ENCODE data around the gene DPP10.

The DPP10 gene

DNA sequence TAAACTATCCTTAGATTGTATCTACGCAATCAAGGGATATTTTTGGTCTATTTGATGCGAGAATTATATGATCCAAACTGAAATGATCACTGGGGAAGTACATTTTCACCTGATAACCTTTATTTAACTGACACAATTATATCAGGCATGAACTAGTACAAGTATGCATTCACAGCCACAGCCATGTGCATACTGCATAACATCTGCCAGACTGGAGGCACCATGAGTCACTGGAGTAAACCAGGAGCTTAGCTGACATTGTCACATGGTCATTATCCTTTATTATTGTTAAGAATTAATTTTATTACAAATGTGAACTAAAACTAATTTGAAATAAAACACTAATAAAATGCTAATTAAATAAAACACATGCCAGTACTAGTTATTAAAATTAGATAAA lies 1127.1 kb downstream of the DPP10 start:
- DNase-seq (ENCODE audit: low spot score): no peak

DNA sequence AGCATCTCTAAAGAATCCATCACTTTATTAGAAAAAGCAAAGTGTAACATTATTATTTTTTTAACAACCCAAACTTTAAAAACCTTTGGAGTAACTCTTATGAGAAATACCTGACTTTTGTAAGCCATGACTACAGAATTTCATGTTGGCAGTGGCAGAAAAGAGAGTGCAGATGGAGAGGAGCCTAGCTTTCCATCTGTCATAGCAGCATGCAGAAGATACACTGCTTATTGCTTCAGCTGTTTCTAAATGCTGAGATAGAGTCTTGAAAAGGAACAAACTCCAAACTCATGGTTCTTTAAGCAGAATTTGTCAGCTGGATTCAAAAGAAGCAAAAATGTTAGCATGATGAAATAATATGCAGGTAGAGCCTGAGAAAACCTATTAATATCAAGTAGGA lies 1130.3 kb downstream of the DPP10 start:
- no peak for DNase-seq (ENCODE audit: low spot score)

DNA sequence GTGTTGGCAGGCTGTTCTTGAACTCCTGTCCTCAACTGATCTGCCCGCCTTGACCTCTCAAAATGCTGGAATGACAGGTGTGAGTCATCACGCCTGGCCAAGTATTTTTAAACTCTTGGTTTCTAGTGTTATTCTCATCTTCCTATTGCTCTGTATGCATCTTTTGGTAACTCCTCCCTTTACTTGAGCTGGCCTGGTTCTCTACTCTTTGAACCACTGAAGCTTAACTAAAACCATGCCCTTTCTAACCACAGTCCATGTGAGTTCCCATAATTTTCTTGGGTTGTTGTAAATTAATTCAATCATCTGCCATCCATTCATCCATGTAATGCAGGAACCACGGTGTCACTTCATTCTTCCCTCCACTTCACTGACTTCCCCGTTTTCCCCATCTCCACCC lies 1131.3 kb downstream of the DPP10 start:
- DNase-seq (ENCODE audit: low spot score): no peak

DNA sequence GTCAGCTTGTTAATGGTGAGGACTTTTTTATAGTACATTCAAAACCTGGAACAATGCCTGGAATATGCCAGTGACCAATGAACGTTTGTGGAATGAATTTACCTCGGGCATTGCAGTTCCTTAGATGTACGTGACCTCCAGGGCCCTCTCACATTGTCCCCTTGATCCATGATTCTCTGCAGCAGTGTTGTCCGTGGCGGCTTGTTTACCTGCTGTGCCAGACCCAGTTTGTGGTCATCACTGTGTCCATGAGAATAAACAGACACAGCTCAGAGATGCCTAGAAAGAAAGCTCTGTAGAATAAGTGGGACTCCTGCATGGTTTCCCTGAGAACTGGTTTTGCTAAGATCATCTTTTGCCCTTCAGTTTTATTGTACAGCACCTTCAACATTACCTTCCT lies 1132.2 kb downstream of the DPP10 start:
- DNase-seq (ENCODE audit: low spot score): no peak

- DNase-seq (ENCODE audit: low spot score): no peak
Measured at GRCh38 chr2:115580784-115581183, 1138.3 kb downstream of the DPP10 start.

- DNase-seq (ENCODE audit: low spot score): no peak
Measured at GRCh38 chr2:115584507-115584906, 1142.1 kb downstream of the DPP10 start.

DNA sequence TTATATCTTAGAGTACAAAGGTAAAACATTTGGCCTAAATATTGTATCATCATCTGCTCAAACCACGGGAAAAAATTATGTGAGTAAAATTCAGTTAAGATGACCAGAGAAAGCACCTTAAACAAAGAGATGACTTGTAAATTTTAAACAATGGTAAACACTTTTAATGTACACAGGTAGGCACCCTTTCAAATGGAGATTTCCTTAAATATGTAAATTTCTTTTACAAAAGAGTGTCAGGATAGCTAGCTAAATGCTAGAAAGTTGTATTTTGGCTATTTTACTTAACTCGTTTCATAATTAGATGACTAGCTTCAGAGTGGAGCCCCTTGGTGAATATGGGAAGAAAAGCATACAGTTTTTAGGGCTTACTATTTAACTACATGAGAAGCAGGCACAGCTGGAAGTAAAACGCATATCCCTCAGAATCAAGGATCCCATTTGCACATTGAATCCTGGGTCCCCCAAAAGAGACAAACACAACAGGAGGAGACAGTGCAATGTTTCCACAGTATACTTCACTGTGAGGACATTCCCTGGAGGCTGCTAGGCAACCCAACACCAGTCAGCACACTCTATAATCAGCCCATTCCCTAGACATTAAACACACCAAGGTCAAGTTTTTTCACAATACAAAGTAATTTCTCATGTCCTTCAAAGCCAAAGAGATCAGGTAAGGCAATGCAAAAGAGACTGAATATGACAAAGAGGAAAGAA lies 1154.4 kb downstream of the DPP10 start:
- DNase-seq (ENCODE audit: low spot score): no peak

- no peak for DNase-seq (ENCODE audit: low spot score)
Measured at GRCh38 chr2:115603285-115603684, 1160.8 kb downstream of the DPP10 start.

DNA sequence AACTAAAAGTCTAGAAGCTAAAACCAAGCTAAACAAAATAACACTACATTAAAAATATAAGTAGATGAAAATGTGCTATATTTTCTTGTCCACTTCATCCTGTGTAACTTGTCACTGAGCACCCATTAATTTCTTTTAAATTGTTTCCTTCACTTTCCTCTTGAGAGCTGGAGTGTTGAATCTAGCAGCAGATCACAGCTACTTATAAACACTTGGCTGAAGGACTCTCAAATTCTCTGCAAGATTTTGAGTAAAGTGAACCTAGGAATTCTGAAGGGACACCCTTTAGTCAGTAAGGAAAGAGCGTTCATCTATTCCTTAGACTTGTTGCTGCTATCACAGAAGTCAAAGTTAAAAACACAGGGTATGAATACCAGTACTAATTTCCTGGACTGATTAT lies 1163.9 kb downstream of the DPP10 start:
- DNase-seq (ENCODE audit: low spot score): no peak

- DNase-seq (ENCODE audit: low spot score): no peak
Measured at GRCh38 chr2:115609978-115610377, 1167.5 kb downstream of the DPP10 start.

DNA sequence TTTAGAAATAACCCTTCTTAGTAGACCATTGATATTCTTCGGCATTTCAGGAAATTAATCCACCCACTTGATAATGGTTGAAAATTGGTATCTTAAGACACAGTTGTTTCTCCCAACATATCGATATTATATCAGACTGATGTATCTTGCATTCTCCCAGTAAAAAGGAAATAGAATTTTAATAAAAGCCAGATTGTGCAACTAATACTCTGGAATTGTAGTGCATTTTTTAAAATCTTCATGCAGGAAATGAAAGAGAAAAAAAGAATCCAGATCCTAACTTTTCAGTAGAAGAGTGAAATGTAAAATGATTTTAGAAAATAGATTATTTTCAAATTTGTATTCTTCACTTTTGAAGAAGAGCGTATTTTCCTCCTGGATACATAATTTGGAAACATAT lies 1168.4 kb downstream of the DPP10 start:
- DNase-seq (ENCODE audit: low spot score): no peak

DNA sequence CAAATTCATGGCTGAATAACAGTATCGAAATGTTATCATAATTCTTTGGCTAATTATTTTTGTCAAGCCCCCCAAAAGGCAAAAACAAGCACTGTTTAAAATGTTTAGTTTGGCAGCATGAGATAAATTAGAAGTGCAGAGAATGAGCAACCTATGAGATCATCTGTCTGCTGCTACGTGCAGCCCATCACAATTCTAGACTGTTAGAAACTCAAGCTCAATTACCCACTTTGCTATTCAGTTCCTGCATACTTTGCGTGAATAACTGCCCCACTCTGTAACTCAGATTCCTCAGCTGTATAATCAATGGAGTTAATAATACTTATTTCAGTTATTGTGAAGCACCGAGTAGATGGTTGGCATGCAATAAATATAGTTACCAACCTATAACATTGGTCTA lies 1181.9 kb downstream of the DPP10 start:
- DNase-seq (ENCODE audit: low spot score): no peak

DNA sequence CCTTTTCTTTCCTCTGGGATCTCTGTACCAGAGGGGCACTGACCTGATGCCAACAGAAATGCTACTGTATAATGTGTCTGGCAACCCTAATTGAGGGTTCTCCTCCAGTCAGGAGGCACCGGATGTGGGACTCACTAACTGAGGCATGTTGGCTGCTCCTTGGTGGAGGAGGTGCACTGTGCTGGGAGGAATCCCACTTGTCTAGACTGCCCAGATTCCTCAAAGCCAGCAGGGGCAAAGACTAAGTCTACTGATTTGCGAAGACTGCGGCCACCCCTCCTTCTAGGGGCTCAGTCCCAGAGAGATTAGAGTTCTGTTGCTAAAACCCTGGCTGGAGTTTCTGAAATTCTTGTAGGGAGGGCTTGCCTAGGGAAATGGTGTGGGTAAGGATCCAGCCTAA lies 1192.1 kb downstream of the DPP10 start:
- DNase-seq (ENCODE audit: low spot score): no peak

GRCh38 chr2:115635430-115635829 lies 1193.0 kb downstream of the DPP10 start:
- DNase-seq (ENCODE audit: low spot score): no peak

GRCh38 chr2:115649731-115650130 lies 1207.3 kb downstream of the DPP10 start:
- DNase-seq (ENCODE audit: low spot score): no peak

DNA sequence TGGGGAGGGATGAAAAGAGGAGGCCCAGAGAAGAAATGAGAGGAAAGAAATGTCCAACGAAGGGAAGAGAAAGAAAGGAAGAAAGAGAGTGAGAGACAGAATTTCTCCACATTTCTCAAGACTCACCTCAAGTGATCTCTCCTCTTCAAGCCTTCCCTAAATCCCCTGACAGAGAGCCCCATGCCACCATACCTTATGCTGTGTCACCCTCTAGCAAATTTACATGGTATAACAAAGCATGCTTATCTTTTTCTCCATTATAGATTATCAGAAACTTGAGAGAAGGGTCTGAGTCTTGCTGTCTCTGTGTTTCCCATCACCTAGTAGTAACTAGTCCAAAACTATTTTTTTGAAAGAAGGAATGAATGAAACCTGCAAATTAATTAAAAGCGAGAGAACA lies 1208.4 kb downstream of the DPP10 start:
- DNase-seq (ENCODE audit: low spot score): no peak

DNA sequence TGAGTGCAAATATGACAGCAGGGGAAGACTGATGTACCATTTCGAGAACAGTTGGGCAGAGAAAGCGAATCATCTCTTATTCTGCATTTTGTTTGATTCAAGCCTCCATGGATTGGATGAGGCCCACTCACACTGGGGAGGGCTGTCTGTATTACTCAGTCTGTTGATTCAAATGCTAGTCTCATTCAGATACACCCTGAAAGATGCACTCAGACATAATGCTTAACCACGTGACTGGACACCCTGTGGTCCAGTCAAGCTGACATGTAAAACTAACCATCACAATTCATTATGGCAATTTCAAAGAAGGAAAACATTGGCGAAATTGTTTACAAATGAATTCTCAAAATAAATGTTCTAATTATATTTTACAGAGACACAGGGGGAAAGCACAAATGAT lies 1210.2 kb downstream of the DPP10 start:
- no peak for DNase-seq (ENCODE audit: low spot score)

GRCh38 chr2:115654362-115654761 lies 1211.9 kb downstream of the DPP10 start:
- DNase-seq (ENCODE audit: low spot score): no peak

GRCh38 chr2:115678129-115678528 lies 1235.7 kb downstream of the DPP10 start:
- no peak for DNase-seq (ENCODE audit: low spot score)

DNA sequence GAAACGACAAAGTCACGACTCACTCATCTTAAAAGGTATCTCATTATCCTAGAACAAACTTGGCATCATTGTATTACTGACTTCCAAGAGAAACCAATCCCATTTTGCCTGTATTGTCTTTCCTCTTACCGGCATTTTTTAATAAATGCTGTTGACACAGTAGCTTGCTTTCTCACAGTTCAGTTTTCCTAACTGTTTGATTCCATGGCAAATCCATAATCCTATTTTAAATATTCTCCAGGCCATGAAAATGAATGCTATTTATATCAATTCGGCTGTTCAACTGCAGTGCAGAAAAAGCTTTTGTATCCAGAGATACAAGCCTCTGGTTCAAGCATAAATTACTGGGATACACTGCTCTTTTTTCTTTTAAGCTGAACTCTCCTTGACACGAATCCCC lies 1241.9 kb downstream of the DPP10 start:
- DNase-seq (ENCODE audit: low spot score): no peak

GRCh38 chr2:115691409-115691808 lies 1249.0 kb downstream of the DPP10 start:
- DNase-seq (ENCODE audit: low spot score): no peak

DNA sequence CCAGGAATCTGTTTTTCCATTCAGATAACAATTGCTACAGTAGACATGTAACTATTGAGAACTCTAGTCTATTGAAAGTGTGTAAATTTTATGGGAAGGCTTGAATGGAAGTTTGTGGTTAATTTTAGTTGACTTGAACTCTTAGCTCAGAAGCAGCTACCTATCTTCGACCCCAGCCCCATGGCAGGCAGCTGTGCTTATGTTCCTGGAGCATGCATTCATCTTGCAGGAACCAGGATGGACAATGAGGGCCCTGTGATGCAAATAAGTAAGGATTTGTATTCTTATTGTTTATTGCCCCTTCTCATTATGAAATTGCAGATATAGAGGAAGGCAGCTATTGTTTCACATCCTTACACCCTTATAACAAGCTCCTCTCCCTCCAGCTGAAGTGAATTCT lies 1252.2 kb downstream of the DPP10 start:
- no peak for DNase-seq (ENCODE audit: low spot score)

DNA sequence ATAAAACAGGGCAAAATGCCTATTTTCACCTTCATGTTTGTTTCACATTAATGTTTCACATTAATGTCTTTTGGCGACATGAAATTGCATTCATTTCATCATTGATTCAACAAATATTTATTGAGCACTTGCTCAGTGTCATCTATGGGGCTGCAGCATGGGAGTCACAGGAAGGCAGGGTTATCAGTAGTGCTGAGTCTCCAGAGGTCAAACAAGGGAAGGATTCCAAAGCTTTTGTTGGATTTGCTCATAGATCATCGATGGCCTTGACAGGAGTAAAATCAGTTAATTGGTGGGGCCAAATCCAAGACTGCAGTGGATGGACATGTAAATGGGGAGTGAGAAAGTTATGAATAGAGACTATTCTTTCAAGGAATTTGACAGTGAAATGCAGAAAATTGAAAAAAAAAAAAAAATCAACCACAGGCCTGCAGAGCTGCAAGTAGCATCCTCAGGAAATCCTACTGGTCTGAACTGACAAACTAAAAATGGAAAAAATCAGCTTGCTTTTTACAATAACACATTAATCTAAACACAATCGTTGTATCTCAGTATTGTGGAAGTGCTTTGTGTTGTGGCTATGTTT lies 1290.8 kb downstream of the DPP10 start:
- DNase-seq (ENCODE audit: low spot score): no peak

GRCh38 chr2:115738111-115738510 lies 1295.7 kb downstream of the DPP10 start:
- DNase-seq (ENCODE audit: low spot score): no peak

Measured in NAMALWA (cell line).